ENCODE measurements around the gene BPI. TPM values are rescaled to one million over a fixed set of nuclear protein-coding genes. Genes with fewer than 3 reads are reported as not detected.

The BPI gene
- total RNA-seq, 1 experiment from 2014 or later: not detected

GRCh38 chr20:38266426-38266825 lies 37.5 kb upstream of the BPI start:
- BruUV-seq (replicated peaks): no TSS peak
- TF ChIP-seq POLR2AphosphoS5 (IDR thresholded peaks at IDR 0.05; ENCODE audit: low read depth, low read length): no peak
- no peak for TF ChIP-seq SIN3A (IDR thresholded peaks at IDR 0.05; ENCODE audit: borderline replicate concordance, insufficient read depth, low read depth, low read length)
- TF ChIP-seq TCF7L2 (IDR thresholded peaks at IDR 0.05; ENCODE audit: low read depth, low read length): no peak
- TF ChIP-seq CTCF (IDR thresholded peaks at IDR 0.05): no peak
- TF ChIP-seq, protein P1, sequence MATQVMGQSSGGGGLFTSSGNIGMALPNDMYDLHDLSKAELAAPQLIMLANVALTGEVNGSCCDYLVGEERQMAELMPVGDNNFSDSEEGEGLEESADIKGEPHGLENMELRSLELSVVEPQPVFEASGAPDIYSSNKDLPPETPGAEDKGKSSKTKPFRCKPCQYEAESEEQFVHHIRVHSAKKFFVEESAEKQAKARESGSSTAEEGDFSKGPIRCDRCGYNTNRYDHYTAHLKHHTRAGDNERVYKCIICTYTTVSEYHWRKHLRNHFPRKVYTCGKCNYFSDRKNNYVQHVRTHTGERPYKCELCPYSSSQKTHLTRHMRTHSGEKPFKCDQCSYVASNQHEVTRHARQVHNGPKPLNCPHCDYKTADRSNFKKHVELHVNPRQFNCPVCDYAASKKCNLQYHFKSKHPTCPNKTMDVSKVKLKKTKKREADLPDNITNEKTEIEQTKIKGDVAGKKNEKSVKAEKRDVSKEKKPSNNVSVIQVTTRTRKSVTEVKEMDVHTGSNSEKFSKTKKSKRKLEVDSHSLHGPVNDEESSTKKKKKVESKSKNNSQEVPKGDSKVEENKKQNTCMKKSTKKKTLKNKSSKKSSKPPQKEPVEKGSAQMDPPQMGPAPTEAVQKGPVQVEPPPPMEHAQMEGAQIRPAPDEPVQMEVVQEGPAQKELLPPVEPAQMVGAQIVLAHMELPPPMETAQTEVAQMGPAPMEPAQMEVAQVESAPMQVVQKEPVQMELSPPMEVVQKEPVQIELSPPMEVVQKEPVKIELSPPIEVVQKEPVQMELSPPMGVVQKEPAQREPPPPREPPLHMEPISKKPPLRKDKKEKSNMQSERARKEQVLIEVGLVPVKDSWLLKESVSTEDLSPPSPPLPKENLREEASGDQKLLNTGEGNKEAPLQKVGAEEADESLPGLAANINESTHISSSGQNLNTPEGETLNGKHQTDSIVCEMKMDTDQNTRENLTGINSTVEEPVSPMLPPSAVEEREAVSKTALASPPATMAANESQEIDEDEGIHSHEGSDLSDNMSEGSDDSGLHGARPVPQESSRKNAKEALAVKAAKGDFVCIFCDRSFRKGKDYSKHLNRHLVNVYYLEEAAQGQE (IDR thresholded peaks at IDR 0.05; ENCODE audit: insufficient read depth in 1 of 2, low read depth in 2 of 2, low read length in 1 of 2): no peak
- ChIA-PET CTCF (no interaction called here), POLR2A (no interaction called here)
- in situ Hi-C loops (cut with HindIII; ENCODE audit: low pct_unique_long_range_greater_than_20kb, low sequenced_read_pairs) (no loop called here), intact Hi-C loops (cut with micrococcal nuclease; ENCODE audit: unreplicated experiment) (no loop called here)
- Histone ChIP-seq H3K9me3 (ENCODE audit: control insufficient read depth, insufficient read depth, low read depth, low read length) (no peaks in the 10 kb centered on the region), H3K4me3 (ENCODE audit: low read depth in 2 of 2, low read length in 2 of 2) (no peak overlapping the region), H3K27me3 (ENCODE audit: control insufficient read depth, insufficient read depth, low read length) (no peaks in the 10 kb centered on the region; the same call in 1 of the 2 replicates), H3K36me3 (ENCODE audit: control insufficient read depth, insufficient read depth, low read length) (no peaks in the 10 kb centered on the region), H3K4me1 (ENCODE audit: control insufficient read depth, insufficient read depth, low read length) (peaks cover 8% of the 10 kb centered on the region), H3K27ac (ENCODE audit: low read length) (no peak overlapping the region)
- ATAC-seq (no peak), DNase-seq (ENCODE audit: low read depth, low spot score) (no peak)

DNA sequence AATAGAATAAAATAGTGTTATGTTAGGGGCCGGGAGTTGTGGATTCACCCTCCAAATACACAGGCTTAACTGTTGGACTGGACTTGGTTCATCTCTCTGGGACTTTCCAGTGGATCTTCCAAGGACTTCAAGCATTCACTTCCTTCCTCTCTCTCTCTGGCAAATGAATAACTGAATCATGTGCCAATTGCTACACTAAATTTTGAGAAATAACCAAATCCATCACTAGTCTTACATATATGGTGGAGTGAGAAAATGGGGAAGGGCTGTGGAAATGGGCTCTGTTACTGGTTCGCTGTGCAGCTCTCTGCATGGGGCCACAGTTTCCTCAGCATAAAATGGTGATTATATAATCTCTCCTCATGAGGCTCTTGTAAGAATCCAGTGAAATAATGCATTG lies 36.7 kb upstream of the BPI start:
- no peak overlapping the region for H3K4me3 ChIP-seq (ENCODE audit: low read depth in 2 of 2, low read length in 2 of 2)
- no peak for TF ChIP-seq POLR2AphosphoS5 (IDR thresholded peaks at IDR 0.05; ENCODE audit: low read depth, low read length)
- TF ChIP-seq SIN3A (IDR thresholded peaks at IDR 0.05; ENCODE audit: borderline replicate concordance, insufficient read depth, low read depth, low read length): no peak
- TF ChIP-seq, protein P1 (IDR thresholded peaks at IDR 0.05; ENCODE audit: insufficient read depth in 1 of 2, low read depth in 2 of 2, low read length in 1 of 2): no peak
- no peak for TF ChIP-seq TCF7L2 (IDR thresholded peaks at IDR 0.05; ENCODE audit: low read depth, low read length)
- TF ChIP-seq CTCF (IDR thresholded peaks at IDR 0.05): no peak
- no peak for DNase-seq (ENCODE audit: low read depth, low spot score)
- peaks cover 8% of the 10 kb centered on the region for H3K4me1 ChIP-seq (ENCODE audit: control insufficient read depth, insufficient read depth, low read length)
- no peaks in the 10 kb centered on the region; the same call in 1 of the 2 replicates for H3K27me3 ChIP-seq (ENCODE audit: control insufficient read depth, insufficient read depth, low read length)
- no peak overlapping the region for H3K27ac ChIP-seq (ENCODE audit: low read length)
- intact Hi-C loops (cut with micrococcal nuclease; ENCODE audit: unreplicated experiment) (no loop called here), in situ Hi-C loops (cut with HindIII; ENCODE audit: low pct_unique_long_range_greater_than_20kb, low sequenced_read_pairs) (no loop called here)
- POLR2A ChIA-PET: interaction anchor here (0.6 kb wide), 1 partner anchor 1351 kb away, joined by 6 read pairs; no protein-coding TSS in a partner anchor
- CTCF ChIA-PET: no interaction called here
- H3K9me3 ChIP-seq (ENCODE audit: control insufficient read depth, insufficient read depth, low read depth, low read length): no peaks in the 10 kb centered on the region
- H3K36me3 ChIP-seq (ENCODE audit: control insufficient read depth, insufficient read depth, low read length): no peaks in the 10 kb centered on the region
- no TSS peak for BruUV-seq (replicated peaks)
- ATAC-seq: no peak

Data from Panc1 (cell line).